H1 (cell line): Measurements from ENCODE around the gene CAPN14. TPM values are rescaled to one million over a fixed set of nuclear protein-coding genes. Genes with fewer than 3 reads are reported as not detected.

Source experiments
- CTCF ChIA-PET: fragments of 300-600 bp; sonication (Branson Sonifier 250); formaldehyde crosslinking; loops from one replicate; lab custom pipeline; 2021; ENCODE audit not compliant: partially characterized antibody; lab: Charles Lee
- POLR2A ChIA-PET: fragments of 300-600 bp; sonication (Branson Sonifier 250); formaldehyde crosslinking; loops from one replicate; lab custom pipeline; 2021; ENCODE audit warnings: inconsistent platforms; ENCODE audit not compliant: partially characterized antibody; lab: Charles Lee
- DNase-seq, 2 experiments: peaks; one replicate each; pipeline versions ENCODE4 v3.0.0 to v3.0.0-alpha.2; 2010 to 2022; ENCODE audit warnings: low spot score in 2 of 2, low read depth in 1 of 2, mixed read lengths in 1 of 2
- FAIRE-seq: peaks from 2 replicates; lab custom pipeline; 2011; peaks lifted over from hg19 to GRCh38; lab: Jason Lieb, UNC
- H2AFZ ChIP-seq: 2 replicates; pipeline ENCODE4 v1.8.1; 2012; ENCODE audit warnings: low read length, inconsistent platforms
- H2AK5ac ChIP-seq: 2 replicates; pipeline ENCODE4 v1.6.1; 2013; ENCODE audit warnings: low read depth, low read length
- H2BK120ac ChIP-seq: replicated peaks from 2 replicates; pipeline ENCODE3; 2013; ENCODE audit warnings: low read depth, low read length, inconsistent platforms
- H2BK12ac ChIP-seq: 2 replicates; pipeline ENCODE4 v1.6.1; 2013; ENCODE audit warnings: low read depth, low read length
- H2BK15ac ChIP-seq: 2 replicates; pipeline ENCODE4 v1.6.1; 2013; ENCODE audit warnings: low read length
- H2BK20ac ChIP-seq: 2 replicates; pipeline ENCODE4 v1.6.1; 2013; ENCODE audit warnings: low read length
- H2BK5ac ChIP-seq: 2 replicates; pipeline ENCODE4 v1.6.1; 2013; ENCODE audit warnings: low read depth, low read length
- H3K14ac ChIP-seq: 2 replicates; pipeline ENCODE4 v1.6.1; 2013; ENCODE audit warnings: inconsistent platforms; ENCODE audit not compliant: insufficient read length
- H3K18ac ChIP-seq: 2 replicates; pipeline ENCODE4 v1.6.1; 2013; ENCODE audit warnings: low read length; ENCODE audit errors: extremely low read depth
- H3K23ac ChIP-seq: 2 replicates; pipeline ENCODE4 v1.6.1; 2013; ENCODE audit warnings: inconsistent platforms; ENCODE audit not compliant: insufficient read length
- H3K23me2 ChIP-seq: 2 replicates; pipeline ENCODE4 v1.6.1; 2013; ENCODE audit warnings: low read depth, low read length
- H3K27ac ChIP-seq: 2 replicates; pipeline ENCODE4 v1.6.1; 2011; ENCODE audit warnings: low read depth, low read length, inconsistent platforms
- H3K27me3 ChIP-seq, 4 experiments: replicated peaks in 1 of 4; 1 replicate in 1 of 4; 2 replicates in 3 of 4; pipeline versions ENCODE4 v1.6.1 to v1.8.1; 2011 to 2013; ENCODE audit warnings: low read length in 3 of 4, mild to moderate bottlenecking in 3 of 4, inconsistent platforms in 2 of 4, mixed read lengths in 2 of 4, moderate library complexity in 1 of 4; ENCODE audit not compliant: control insufficient read depth in 3 of 4, insufficient read depth in 3 of 4; ENCODE audit errors: extremely low read depth in 1 of 4
- H3K36me3 ChIP-seq, 4 experiments: 2 replicates each; pipeline versions ENCODE4 v1.6.1 to v1.8.1; 2011 to 2013; ENCODE audit warnings: mild to moderate bottlenecking in 4 of 4, low read length in 3 of 4, moderate library complexity in 2 of 4, control low read depth in 1 of 4, inconsistent platforms in 1 of 4; ENCODE audit not compliant: insufficient read depth in 4 of 4, control insufficient read depth in 2 of 4
- H3K4ac ChIP-seq: replicated peaks from 2 replicates; pipeline ENCODE3; 2013; ENCODE audit warnings: low read length, low read depth, mixed read lengths, inconsistent platforms; ENCODE audit not compliant: insufficient read length
- H3K4me1 ChIP-seq, 4 experiments: replicated peaks in 1 of 4; 1 replicate in 1 of 4; 2 replicates in 3 of 4; pipeline versions ENCODE4 v1.6.1 to v1.8.1; 2011 to 2013; ENCODE audit warnings: low read length in 3 of 4, inconsistent platforms in 2 of 4, mixed read lengths in 1 of 4; ENCODE audit not compliant: insufficient read depth in 4 of 4, control insufficient read depth in 3 of 4
- H3K4me2 ChIP-seq, 2 experiments: 2 replicates each; pipeline versions ENCODE4 v1.6.1 to v1.8.1; 2011 to 2013; ENCODE audit warnings: low read depth in 2 of 2, low read length in 2 of 2, control low read depth in 1 of 2, inconsistent platforms in 1 of 2, mild to moderate bottlenecking in 1 of 2; ENCODE audit not compliant: insufficient read depth in 1 of 2
- H3K4me3 ChIP-seq, 4 experiments: fragments of 200-600, 300-600 bp in 1 of 4; sonication (generic), shearing (Covaris generic), sonication (Bioruptor Twin) in 1 of 4; 2 replicates each; pipeline versions ENCODE4 v1.5.1 to v1.8.1; 2011 to 2016; ENCODE audit warnings: low read length in 4 of 4, low read depth in 3 of 4, control low read depth in 2 of 4, inconsistent platforms in 2 of 4, mild to moderate bottlenecking in 2 of 4, mixed read lengths in 1 of 4, moderate library complexity in 1 of 4; ENCODE audit not compliant: insufficient read depth in 2 of 4; ENCODE audit errors: extremely low read depth in 1 of 4
- H3K56ac ChIP-seq: replicated peaks from 2 replicates; pipeline ENCODE3; 2013; ENCODE audit warnings: low read depth, mild to moderate bottlenecking, mixed read lengths, low read length, inconsistent platforms; ENCODE audit not compliant: insufficient read length
- H3K79me1 ChIP-seq: 2 replicates; pipeline ENCODE4 v1.6.1; 2013; ENCODE audit warnings: low read depth, low read length, control low read depth
- H3K79me2 ChIP-seq, 2 experiments: 2 replicates each; pipeline versions ENCODE4 v1.6.1 to v1.8.1; 2012 to 2013; ENCODE audit warnings: low read length in 2 of 2, mild to moderate bottlenecking in 2 of 2, inconsistent platforms in 1 of 2; ENCODE audit not compliant: insufficient read depth in 2 of 2, control insufficient read depth in 1 of 2
- H3K9ac ChIP-seq, 4 experiments: replicated peaks in 1 of 4; 1 replicate in 1 of 4; 2 replicates in 3 of 4; pipeline versions ENCODE4 v1.6.1 to v1.8.1; 2011 to 2013; ENCODE audit warnings: low read depth in 3 of 4, low read length in 3 of 4, control low read depth in 2 of 4, mild to moderate bottlenecking in 2 of 4, moderate library complexity in 2 of 4, inconsistent platforms in 1 of 4; ENCODE audit errors: extremely low read depth in 1 of 4
- H3K9me3 ChIP-seq, 2 experiments: 2 replicates each; pipeline versions ENCODE4 v1.6.1 to v1.8.1; 2012 to 2013; ENCODE audit warnings: mild to moderate bottlenecking in 2 of 2, moderate library complexity in 2 of 2, control low read depth in 1 of 2, inconsistent platforms in 1 of 2, low read depth in 1 of 2, low read length in 1 of 2, mixed read lengths in 1 of 2; ENCODE audit not compliant: insufficient read depth in 2 of 2
- H4K20me1 ChIP-seq, 2 experiments: replicated peaks in 1 of 2; 2 replicates each; pipeline versions ENCODE3 to v1.8.1; 2011 to 2013; ENCODE audit warnings: inconsistent platforms in 2 of 2, low read length in 2 of 2, mild to moderate bottlenecking in 1 of 2; ENCODE audit not compliant: insufficient read depth in 2 of 2, control insufficient read depth in 1 of 2
- H4K5ac ChIP-seq: 2 replicates; pipeline ENCODE4 v1.6.1; 2013; ENCODE audit warnings: low read length, low read depth, mixed read lengths, inconsistent platforms; ENCODE audit not compliant: insufficient read length
- H4K8ac ChIP-seq: 2 replicates; pipeline ENCODE4 v1.8.0; 2013; ENCODE audit warnings: mild to moderate bottlenecking, moderate library complexity, low read length, inconsistent platforms; ENCODE audit not compliant: insufficient read depth; ENCODE audit errors: extremely low read depth
- H4K91ac ChIP-seq: replicated peaks from 2 replicates; pipeline ENCODE3; 2013; ENCODE audit warnings: low read length, mixed read lengths, inconsistent platforms; ENCODE audit not compliant: insufficient read length
- CREB1 ChIP-seq: IDR thresholded peaks from 2 replicates; pipeline ENCODE4 v1.6.1; 2012; ENCODE audit warnings: inconsistent platforms
- EZH2 ChIP-seq: fragments of 200-600 bp; sonication (generic); IDR thresholded peaks from 2 replicates; pipeline ENCODE4 v1.7.1; 2012; ENCODE audit warnings: low read depth, mild to moderate bottlenecking, moderate library complexity, low read length, inconsistent platforms; ENCODE audit not compliant: severe bottlenecking
- HDAC6 ChIP-seq: IDR thresholded peaks from one replicate; pipeline ENCODE4 v1.7.1; 2012; ENCODE audit warnings: low read depth, mild to moderate bottlenecking, inconsistent platforms, low read length, moderate library complexity
- POLR2A ChIP-seq, 2 experiments: IDR thresholded peaks; 1 replicate in 1 of 2; 2 replicates in 1 of 2; pipeline ENCODE4 v1.6.1; 2011; ENCODE audit warnings: low read depth in 2 of 2, low read length in 2 of 2, mild to moderate bottlenecking in 2 of 2; ENCODE audit errors: control extremely low read depth in 1 of 2
- SAP30 ChIP-seq: fragments of 300-600 bp; sonication (generic); IDR thresholded peaks from 2 replicates; pipeline ENCODE4 v1.7.1; 2012; ENCODE audit warnings: low read length, moderate library complexity, mild to moderate bottlenecking, inconsistent platforms; ENCODE audit not compliant: insufficient read depth, insufficient replicate concordance
- SIRT6 ChIP-seq: IDR thresholded peaks from one replicate; pipeline ENCODE4 v1.7.1; 2012; ENCODE audit warnings: low read length, inconsistent platforms
- USF2 ChIP-seq: IDR thresholded peaks from 2 replicates; pipeline ENCODE4 v1.6.1; 2011; ENCODE audit warnings: low read length, improper control_type of control experiment
- ZNF274 ChIP-seq: IDR thresholded peaks from 2 replicates; pipeline ENCODE4 v1.7.0; 2012; ENCODE audit warnings: low read length, borderline replicate concordance; ENCODE audit errors: extremely low read depth
- WGBS, 2 experiments: shearing (Covaris generic) in 1 of 2; methylation state at CpG; one replicate each; pipeline versions ENCODE4 v1.1.6 to v1.1.7; 2013 to 2015; ENCODE audit warnings: low lambda C conversion rate in 2 of 2, mixed read lengths in 2 of 2, inconsistent platforms in 1 of 2, low coverage in 1 of 2, missing lambda C conversion rate in 1 of 2; ENCODE audit not compliant: insufficient replicate concordance in 2 of 2, insufficient coverage in 1 of 2, insufficient read length in 1 of 2; ENCODE audit errors: extremely low coverage in 1 of 2, missing lambda C conversion rate in 1 of 2; 5-methylcytosine and 5-hydroxymethylcytosine counted together
- polyA plus RNA-seq, 7 experiments: library from polyadenylated mRNA; depleted of rRNA in 3 of 7; stranded (reverse) in 5 of 7; unstranded in 2 of 7; fragments of >200 nt in 5 of 7; fragments of 200-250 nt in 2 of 7; gene quantifications; 1 replicate in 5 of 7; 2 replicates in 1 of 7; 4 replicates in 1 of 7; pipeline versions ENCODE4 v1.2.1 to v1.2.3, GENCODE V29; 2011 to 2013; ENCODE audit warnings: missing spikeins in 2 of 7, mixed read lengths in 2 of 7
- total RNA-seq: library from RNA; stranded (reverse); fragmentation: NEBNext Ultra II Directional; extraction: Animal tissue kit (Norgen Biotek cat#: 25700); gene quantifications from 2 replicates; pipeline ENCODE4 v1.2.1, GENCODE V29; 2021

The CAPN14 gene
- total and polyA plus RNA-seq, 2 of the 8 experiments (the other 6 are each of a cell fraction or from before 2014, with no cell fraction given) = 0.07 TPM; not detected in 1

DNA sequence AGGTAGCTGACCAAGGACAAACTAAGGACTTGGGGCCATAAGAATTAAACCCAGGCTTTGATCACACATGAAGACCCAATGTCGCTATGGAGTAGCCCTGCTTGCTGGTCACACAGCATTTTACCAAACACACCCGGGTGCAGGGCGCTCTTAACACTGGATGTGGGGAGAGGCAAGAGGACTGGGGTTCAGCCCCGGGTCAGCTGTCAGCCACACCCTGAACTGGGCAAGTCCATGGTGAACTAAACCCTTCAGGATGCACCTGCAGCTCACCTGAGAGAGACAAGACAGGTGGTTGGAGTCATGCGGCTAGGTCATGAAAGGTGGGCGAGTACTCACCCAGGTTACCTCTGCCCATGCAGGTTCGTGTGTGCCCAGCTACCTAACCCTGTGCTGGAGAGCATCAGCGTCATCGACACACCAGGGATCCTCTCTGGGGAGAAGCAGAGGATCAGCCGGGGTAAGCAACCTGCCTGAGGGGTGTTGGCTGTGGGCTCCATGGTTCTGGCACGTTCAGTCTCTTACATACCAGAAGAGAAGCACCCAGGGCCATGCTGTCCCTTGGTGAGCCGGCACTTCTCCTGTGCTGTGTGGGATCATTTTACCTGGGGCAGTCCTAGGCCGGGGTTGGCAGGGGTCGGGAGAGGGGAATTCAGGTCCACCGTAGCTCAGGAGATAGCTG, 31.8 kb upstream of the CAPN14 start:
- TF ChIP-seq CREB1 (no peak), POLR2A (IDR thresholded peaks at IDR 0.05; ENCODE audit: control extremely low read depth in 1 of 2, low read depth in 2 of 2, low read length in 2 of 2) (no peak), ZNF274 (no peak), SIRT6 (no peak), EZH2 (no peak), SAP30 (no peak), USF2 (no peak), HDAC6 (no peak)
- TF ChIP-seq, all 59 proteins: peak for 0

More for the DNA sequence above, 31.8 kb upstream of the CAPN14 start:
- H4K8ac ChIP-seq = no peak overlapping the region; the same call in 1 of the 2 replicates
- no peak overlapping the region for H2BK12ac ChIP-seq
- H3K79me2 ChIP-seq = no peaks in the 10 kb centered on the region
- no peak overlapping the region for H2BK120ac ChIP-seq
- H4K91ac ChIP-seq = no peak overlapping the region
- no peak overlapping the region for H3K4me3 ChIP-seq
- no peak overlapping the region for H2BK5ac ChIP-seq
- ChIA-PET CTCF (interaction anchor here (1.0 to 1.5 kb wide), 2 partner anchors 10 to 16 kb away, joined by 3 read pairs; no protein-coding TSS in a partner anchor), POLR2A (interaction anchor here (0.9 kb wide), 1 partner anchor 15 kb away, joined by 3 read pairs; the partner anchor contains the start of gene EHD3)
- no peaks in the 10 kb centered on the region; the same call in 1 of the 2 replicates for H3K23me2 ChIP-seq
- DNase-seq (no peak), FAIRE-seq (no peak)
- H3K9me3 ChIP-seq = no peaks in the 10 kb centered on the region
- H3K18ac ChIP-seq = no peak overlapping the region
- H3K27me3 ChIP-seq = no peaks in the 10 kb centered on the region
- H2BK15ac ChIP-seq = no peak overlapping the region
- no peak overlapping the region for H4K5ac ChIP-seq
- H2AFZ ChIP-seq = no peak overlapping the region
- H3K79me1 ChIP-seq = no peaks in the 10 kb centered on the region; the same call in 1 of the 2 replicates
- WGBS, 2 experiments = 88% methylated on average over 15 of the region's 15 CpGs; no CpG with 5 or more reads in 1 of the 2 experiments
- peaks cover 0 to 2% of the 10 kb centered on the region in 2 experiments for H4K20me1 ChIP-seq
- H3K14ac ChIP-seq = no peak overlapping the region
- H3K56ac ChIP-seq = no peak overlapping the region
- H3K27ac ChIP-seq = no peak overlapping the region
- H3K4ac ChIP-seq = no peak overlapping the region
- H3K4me1 ChIP-seq = no peaks in the 10 kb centered on the region; a peak in 1 of 7 replicates
- no peaks in the 10 kb centered on the region for H3K36me3 ChIP-seq
- no peak overlapping the region for H2AK5ac ChIP-seq
- no peak overlapping the region for H3K4me2 ChIP-seq
- H3K23ac ChIP-seq = no peak overlapping the region
- H3K9ac ChIP-seq = no peak overlapping the region
- no peak overlapping the region for H2BK20ac ChIP-seq
